G401 (cell line): Measurements from ENCODE around the gene DAP3. TPM values are rescaled to one million over a fixed set of nuclear protein-coding genes. Genes with fewer than 3 reads are reported as not detected.
"Not testable (repeated sequence)": the region's sequence is repeated elsewhere in the genome, so short reads cannot be mapped to it uniquely, and the experiment has no call there.

ENCODE experiments used
- DNase-seq: peaks from one replicate; pipeline ENCODE4 v3.0.0-alpha.2; 2015; ENCODE audit warnings: low spot score
- in situ Hi-C: cut with HindIII; loops from 2 replicates; pipeline ENCODE4 v1.10.0; 2016; ENCODE audit warnings: low sequenced_read_pairs, mixed read lengths
- total RNA-seq: library from RNA; depleted of rRNA; stranded (reverse); fragments of >200 nt; shearing (Covaris generic); gene quantifications from 2 replicates; pipeline ENCODE4 v1.2.3, GENCODE V29; 2014; rRNA removed

Gene DAP3
- total RNA-seq: 99.5 and 138 TPM in 2 replicates

GRCh38 chr1:155689081-155689607 is at the start of gene DAP3:
TSS of gene DAP3 (plus strand) at chr1:155689091. CDS start at chr1:155709780, 20,689 bp downstream.
- DNase-seq, in situ Hi-C loops: not testable (repeated sequence)

GRCh38 chr1:155640367-155640766 is 48.5 kb upstream of the DAP3 start:
- DNase-seq: no peak
- in situ Hi-C loops: no loop called here

- in situ Hi-C loops, DNase-seq: not testable (repeated sequence)
Measured at GRCh38 chr1:155642559-155643180, 46.2 kb upstream of the DAP3 start.

GRCh38 chr1:155643230-155643629 is 45.7 kb upstream of the DAP3 start:
- no peak for DNase-seq
- in situ Hi-C loops: no loop called here

GRCh38 chr1:155645034-155645598 is 43.8 kb upstream of the DAP3 start:
- in situ Hi-C loops: no loop called here
- DNase-seq: no peak

- in situ Hi-C loops: no loop called here
- DNase-seq: no peak
Measured at GRCh38 chr1:155645648-155646047, 43.2 kb upstream of the DAP3 start.

- in situ Hi-C loops: no loop called here
- no peak for DNase-seq
Measured at GRCh38 chr1:155646307-155646706, 42.6 kb upstream of the DAP3 start.

GRCh38 chr1:155648207-155649147 is 40.4 kb upstream of the DAP3 start:
- DNase-seq: no peak
- in situ Hi-C loops: no loop called here

- in situ Hi-C loops: no loop called here
- DNase-seq: no peak
Measured at GRCh38 chr1:155649676-155650075, 39.2 kb upstream of the DAP3 start.

GRCh38 chr1:155650231-155650757 is 38.6 kb upstream of the DAP3 start:
- in situ Hi-C loops: no loop called here
- DNase-seq: no peak

- DNase-seq: no peak
- in situ Hi-C loops: no loop called here
Measured at GRCh38 chr1:155651861-155652661, 36.8 kb upstream of the DAP3 start.

- DNase-seq: no peak
- in situ Hi-C loops: no loop called here
Measured at GRCh38 chr1:155652951-155653350, 35.9 kb upstream of the DAP3 start.

- in situ Hi-C loops: no loop called here
- DNase-seq: peak; percentile 60
Measured at GRCh38 chr1:155657463-155657862, 31.4 kb upstream of the DAP3 start.

- DNase-seq, in situ Hi-C loops: not testable (repeated sequence)
Measured at GRCh38 chr1:155661239-155661638, 27.7 kb upstream of the DAP3 start.

- in situ Hi-C loops: no loop called here
- DNase-seq: no peak
Measured at GRCh38 chr1:155669233-155670162, 19.4 kb upstream of the DAP3 start.

GRCh38 chr1:155671750-155672149 is 17.1 kb upstream of the DAP3 start:
- in situ Hi-C loops: no loop called here

GRCh38 chr1:155673003-155673402 is 15.9 kb upstream of the DAP3 start:
- DNase-seq: no peak
- in situ Hi-C loops: no loop called here

More at GRCh38 chr1:155671750-155672149, 17.1 kb upstream of the DAP3 start:
- no peak for DNase-seq

GRCh38 chr1:155678027-155678426 is 10.9 kb upstream of the DAP3 start:
- no peak for DNase-seq
- in situ Hi-C loops: no loop called here
